CD4-positive, alpha-beta T cell treated with Interleukin-2 at 100 ng/mL for 4 hours (primary cell): ENCODE results near the gene SLC6A6.
"Not testable (repeated sequence)": the region's sequence is repeated elsewhere in the genome, so short reads cannot be mapped to it uniquely, and the experiment has no call there.

Experiments
- DNase-seq: peaks from one replicate; pipeline ENCODE4 v3.0.0-alpha.2; 2020; ENCODE audit warnings: low spot score

Gene SLC6A6

GRCh38 chr3:14398797-14399106 is 3.7 kb upstream of the SLC6A6 start:
- DNase-seq = no peak

- no peak for DNase-seq
Measured at GRCh38 chr3:14401692-14402303, 608 bp upstream of the SLC6A6 start.

GRCh38 chr3:14403619-14404155 is 1.3 kb downstream of the SLC6A6 start:
- no peak for DNase-seq

- DNase-seq = no peak
Measured at GRCh38 chr3:14404186-14404585, 1.8 kb downstream of the SLC6A6 start.

- DNase-seq = no peak
Measured at GRCh38 chr3:14404631-14405359, 2.4 kb downstream of the SLC6A6 start.

- DNase-seq = no peak
Measured at GRCh38 chr3:14405360-14406238, 3.2 kb downstream of the SLC6A6 start.

- no peak for DNase-seq
Measured at GRCh38 chr3:14406336-14406735, 3.9 kb downstream of the SLC6A6 start.

GRCh38 chr3:14406766-14407165 is 4.4 kb downstream of the SLC6A6 start:
- no peak for DNase-seq

- DNase-seq = no peak
Measured at GRCh38 chr3:14407203-14407602, 4.8 kb downstream of the SLC6A6 start.

- DNase-seq = not testable (repeated sequence)
Measured at GRCh38 chr3:14409779-14410063, 7.3 kb downstream of the SLC6A6 start.

GRCh38 chr3:14410106-14410502 is 7.7 kb downstream of the SLC6A6 start:
- DNase-seq = no peak

- DNase-seq = no peak
Measured at GRCh38 chr3:14410503-14411165, 8.2 kb downstream of the SLC6A6 start.

- DNase-seq = no peak
Measured at GRCh38 chr3:14411166-14411526, 8.7 kb downstream of the SLC6A6 start.

GRCh38 chr3:14411988-14412387 is 9.6 kb downstream of the SLC6A6 start:
- no peak for DNase-seq

GRCh38 chr3:14412831-14413380 is 10.5 kb downstream of the SLC6A6 start:
- no peak for DNase-seq

- DNase-seq = no peak
Measured at GRCh38 chr3:14413381-14414071, 11.1 kb downstream of the SLC6A6 start.

GRCh38 chr3:14414846-14415464 is 12.5 kb downstream of the SLC6A6 start:
- no peak for DNase-seq

GRCh38 chr3:14415501-14415900 is 13.1 kb downstream of the SLC6A6 start:
- DNase-seq = no peak

GRCh38 chr3:14416453-14416852 is 14.0 kb downstream of the SLC6A6 start:
- DNase-seq = no peak

- no peak for DNase-seq
Measured at GRCh38 chr3:14418296-14419250, 16.2 kb downstream of the SLC6A6 start.
